A549 treated with ZK216348 at 1 μM for 4 hours (cell line): ENCODE measurements around the gene AMN. TPM values are rescaled to one million over a fixed set of nuclear protein-coding genes. Genes with fewer than 3 reads are reported as not detected.

Experiments
- total RNA-seq: library from RNA; stranded (reverse); fragments of 200-300 nt; extraction: Qiagen RNA extraction; gene quantifications from 5 replicates; pipeline ENCODE4 v1.2.3, GENCODE V29; 2022; ENCODE audit warnings: low read depth

The AMN gene
- 0.21 to 0.55 TPM (median 0.40 TPM) in 5 replicates for total RNA-seq

GRCh38 chr14:102922490-102923200 lies at the start of gene AMN:
Gene AMN (plus strand): TSS chr14:102922663. CDS start chr14:102922689, 26 bp downstream.

Other genes with a start within 250 kb of the AMN start
- 20.9 to 25.8 TPM (median 22.6 TPM) in 5 replicates for gene TRAF3, start 145.2 kb upstream of the AMN start, total RNA-seq
- gene CDC42BPB, start 134.9 kb downstream of the AMN start, total RNA-seq = 53.5 to 92.4 TPM (median 79.4 TPM) in 5 replicates
- 0.50 TPM in 1 of 5 replicates, not detected in the others for gene LBHD2, start 161.5 kb downstream of the AMN start, total RNA-seq
- gene EXOC3L4, start 172.1 kb downstream of the AMN start, total RNA-seq = 1.0 to 1.8 TPM (median 1.7 TPM) in 5 replicates
- 245 to 387 TPM (median 358 TPM) in 5 replicates for gene TNFAIP2, start 200.8 kb downstream of the AMN start, total RNA-seq